HFFc6 (cell line): ENCODE measurements around the gene PRDM16. TPM values are rescaled to one million over a fixed set of nuclear protein-coding genes. Genes with fewer than 3 reads are reported as not detected.

ENCODE experiments used
- DNase-seq: peaks from one replicate; pipeline ENCODE4 v3.0.0-alpha.2; 2018
- H3K27ac Mint-ChIP-seq: 2 replicates; pipeline ENCODE4 v1.8.0; 2020; ENCODE audit warnings: mild to moderate bottlenecking, mixed read lengths
- H3K27me3 Mint-ChIP-seq: 2 replicates; pipeline ENCODE4 v1.8.0; 2021; ENCODE audit warnings: mild to moderate bottlenecking, moderate library complexity, mixed read lengths; ENCODE audit not compliant: insufficient read depth
- H3K36me3 Mint-ChIP-seq: 2 replicates; pipeline ENCODE4 v1.8.0; 2021; ENCODE audit warnings: low read depth, mixed read lengths
- H3K4me1 Mint-ChIP-seq: 2 replicates; pipeline ENCODE4 v1.8.0; 2020; ENCODE audit warnings: low read depth, mixed read lengths
- H3K4me3 Mint-ChIP-seq: 2 replicates; pipeline ENCODE4 v1.8.0; 2020; ENCODE audit warnings: mild to moderate bottlenecking, moderate library complexity, mixed read lengths
- H3K9me3 Mint-ChIP-seq: 2 replicates; pipeline ENCODE4 v1.8.0; 2020; ENCODE audit warnings: mild to moderate bottlenecking, mixed read lengths
- CTCF ChIP-seq: fragments of 200-600 bp; sonication (generic); IDR thresholded peaks from 2 replicates; pipeline ENCODE4 v1.5.0; 2021; ENCODE audit warnings: antibody characterized with exemption, mild to moderate bottlenecking
- total RNA-seq, 6 experiments: library from RNA; stranded (reverse); fragmentation: NEBNext Ultra II Directional; extraction: Animal tissue kit (Norgen Biotek cat#: 25700); gene quantifications; 2 replicates in 1 of 6; 3 replicates in 5 of 6; pipeline ENCODE4 v1.2.3, GENCODE V29; 2021

The PRDM16 gene
- total RNA-seq, 6 experiments from 2014 or later, result not detected

GRCh38 chr1:3112526-3112925 is 43.5 kb downstream of the PRDM16 start:
- Mint-ChIP-seq H3K9me3 (peaks cover 36% of the 10 kb centered on the region), H3K27me3 (peaks cover 3% of the 10 kb centered on the region; the same call in 1 of the 2 replicates), H3K4me1 (no peaks in the 10 kb centered on the region), H3K36me3 (no peaks in the 10 kb centered on the region), H3K27ac (no peak overlapping the region), H3K4me3 (no peak overlapping the region)
- DNase-seq, result no peak
- TF ChIP-seq CTCF, result no peak

- Mint-ChIP-seq H3K27ac (no peak overlapping the region), H3K27me3 (peaks cover 3% of the 10 kb centered on the region; the same call in 1 of the 2 replicates), H3K9me3 (peaks cover 35% of the 10 kb centered on the region), H3K4me1 (no peaks in the 10 kb centered on the region), H3K36me3 (no peaks in the 10 kb centered on the region), H3K4me3 (no peak overlapping the region)
- no peak for TF ChIP-seq CTCF
- DNase-seq, result no peak
These were observed 44.2 kb downstream of the PRDM16 start for GRCh38 chr1:3113047-3113740.

GRCh38 chr1:3113741-3114056 is 44.7 kb downstream of the PRDM16 start:
- H3K4me1 Mint-ChIP-seq, result no peaks in the 10 kb centered on the region
- DNase-seq, result no peak
- no peaks in the 10 kb centered on the region for H3K36me3 Mint-ChIP-seq
- no peak for TF ChIP-seq CTCF
- H3K27ac Mint-ChIP-seq, result no peak overlapping the region
- peaks cover 31% of the 10 kb centered on the region for H3K9me3 Mint-ChIP-seq
- H3K4me3 Mint-ChIP-seq, result no peak overlapping the region
- peaks cover 6% of the 10 kb centered on the region; the same call in 1 of the 2 replicates for H3K27me3 Mint-ChIP-seq

GRCh38 chr1:3114131-3114744 is 45.2 kb downstream of the PRDM16 start:
- Mint-ChIP-seq H3K27ac (no peak overlapping the region), H3K9me3 (peaks cover 31% of the 10 kb centered on the region), H3K27me3 (peaks cover 6% of the 10 kb centered on the region; the same call in 1 of the 2 replicates), H3K36me3 (no peaks in the 10 kb centered on the region), H3K4me1 (no peaks in the 10 kb centered on the region), H3K4me3 (no peak overlapping the region)
- DNase-seq, result no peak
- no peak for TF ChIP-seq CTCF

- DNase-seq, result no peak
- peaks cover 31% of the 10 kb centered on the region for H3K9me3 Mint-ChIP-seq
- no peaks in the 10 kb centered on the region for H3K4me1 Mint-ChIP-seq
- no peak for TF ChIP-seq CTCF
- no peak overlapping the region for H3K4me3 Mint-ChIP-seq
- H3K27ac Mint-ChIP-seq, result no peak overlapping the region
- peaks cover 3% of the 10 kb centered on the region for H3K27me3 Mint-ChIP-seq
- no peaks in the 10 kb centered on the region for H3K36me3 Mint-ChIP-seq
These were observed 45.8 kb downstream of the PRDM16 start for GRCh38 chr1:3114846-3115245.
